PC-9 (cell line): Measurements from ENCODE around the gene INTS11.

Experiments used
- CTCF ChIP-seq: fragments of 200-600 bp; sonication (generic); conservative IDR thresholded peaks from 2 replicates; pipeline ENCODE4 v1.6.1; 2017; ENCODE audit warnings: mixed run types, antibody characterized with exemption, mild to moderate bottlenecking, moderate library complexity
- EZH2 ChIP-seq: fragments of 200-600 bp; sonication (generic); IDR thresholded peaks from 2 replicates; pipeline ENCODE4 v1.8.0; 2017; ENCODE audit warnings: antibody characterized with exemption, low read depth

GRCh38 chr1:1336446-1336845 is 12.0 kb upstream of the INTS11 start:
- TF ChIP-seq CTCF: no peak
- TF ChIP-seq EZH2: no peak
